ENCODE results near the gene ROBO4. TPM values are rescaled to one million over a fixed set of nuclear protein-coding genes. Genes with fewer than 3 reads are reported as not detected.

The ROBO4 gene
- total RNA-seq, 6 donors from 2014 or later, result 17.3 to 111 (median 50.2) TPM

- peaks cover 0 to 27% (median 16%) of the 10 kb centered on the region in 4 donors for H3K27me3 ChIP-seq
- no peaks in the 10 kb centered on the region for H3K9me3 ChIP-seq
- H3K4me1 ChIP-seq, result peaks cover 27 to 36% (median 29%) of the 10 kb centered on the region in 4 donors
- 29 to 30% methylated on average over 9 of the region's 9 CpGs for WGBS, 2 donors
- no peaks in the 10 kb centered on the region for H3K36me3 ChIP-seq
- ATAC-seq (ENCODE audit: low FRiP score in 2 of 2), result no peak
- no peak overlapping the region for H3K27ac ChIP-seq
- TF ChIP-seq POLR2AphosphoS5 (IDR thresholded peaks at IDR 0.05) (no peak), POLR2A (IDR thresholded peaks at IDR 0.05) (no peak), EP300 (IDR thresholded peaks at IDR 0.05) (no peak)
- no peak for DNase-seq
- no peak overlapping the region for H3K4me3 ChIP-seq
Measured at GRCh38 chr11:124872741-124873140, 24.9 kb downstream of the ROBO4 start.

- TF ChIP-seq POLR2A (IDR thresholded peaks at IDR 0.05) (no peak), CTCF (IDR thresholded peaks at IDR 0.05) (no peak), POLR2AphosphoS5 (IDR thresholded peaks at IDR 0.05) (no peak), EP300 (IDR thresholded peaks at IDR 0.05) (no peak)
- no peak overlapping the region for H3K27ac ChIP-seq
- H3K4me1 ChIP-seq, result peaks cover 26 to 37% (median 30%) of the 10 kb centered on the region in 4 donors
- no peak overlapping the region for H3K4me3 ChIP-seq
- no peak for ATAC-seq (ENCODE audit: low FRiP score in 2 of 2)
- H3K9me3 ChIP-seq, result no peaks in the 10 kb centered on the region
- H3K36me3 ChIP-seq, result no peaks in the 10 kb centered on the region
- no peak for DNase-seq
- WGBS, 2 donors, result 39 to 67% methylated on average over 8 of the region's 8 CpGs
- H3K27me3 ChIP-seq, result peaks cover 0 to 29% (median 16%) of the 10 kb centered on the region in 4 donors
Measured at GRCh38 chr11:124872280-124872679, 25.4 kb downstream of the ROBO4 start.

- DNase-seq (no peak), ATAC-seq (ENCODE audit: low FRiP score in 2 of 2) (no peak)
- Histone ChIP-seq H3K4me3 (no peak overlapping the region), H3K9me3 (no peaks in the 10 kb centered on the region), H3K27me3 (peaks cover 2 to 48% (median 31%) of the 10 kb centered on the region in 4 donors), H3K27ac (no peak overlapping the region), H3K36me3 (no peaks in the 10 kb centered on the region), H3K4me1 (peaks cover 31 to 39% (median 34%) of the 10 kb centered on the region in 4 donors)
- TF ChIP-seq POLR2AphosphoS5 (IDR thresholded peaks at IDR 0.05), result no peak
- TF ChIP-seq CTCF (IDR thresholded peaks at IDR 0.05), result no peak
- no peak for TF ChIP-seq EP300 (IDR thresholded peaks at IDR 0.05)
- no peak for TF ChIP-seq POLR2A (IDR thresholded peaks at IDR 0.05)
- WGBS, 2 donors, result 54 to 69% methylated on average over 7 of the region's 7 CpGs
Measured at GRCh38 chr11:124870430-124870829, 27.2 kb downstream of the ROBO4 start.

GRCh38 chr11:124869856-124870387, 27.7 kb downstream of the ROBO4 start:
- DNase-seq (no peak), ATAC-seq (ENCODE audit: low FRiP score in 2 of 2) (no peak)
- TF ChIP-seq CTCF (IDR thresholded peaks at IDR 0.05), result no peak
- TF ChIP-seq POLR2AphosphoS5 (IDR thresholded peaks at IDR 0.05), result no peak
- no peak for TF ChIP-seq POLR2A (IDR thresholded peaks at IDR 0.05)
- TF ChIP-seq EP300 (IDR thresholded peaks at IDR 0.05), result no peak

GRCh38 chr11:124869331-124869730, 28.3 kb downstream of the ROBO4 start:
- no peak for DNase-seq
- H3K4me3 ChIP-seq, result peak overlapping the region in 1 of 4 donors; percentile 8
- TF ChIP-seq POLR2A (IDR thresholded peaks at IDR 0.05) (no peak), CTCF (IDR thresholded peaks at IDR 0.05) (no peak), POLR2AphosphoS5 (IDR thresholded peaks at IDR 0.05) (no peak), EP300 (IDR thresholded peaks at IDR 0.05) (no peak)
- peaks cover 2 to 57% (median 39%) of the 10 kb centered on the region in 4 donors for H3K27me3 ChIP-seq
- no peaks in the 10 kb centered on the region for H3K9me3 ChIP-seq
- whole genome bisulfite sequencing, 2 donors, result 3 to 5% methylated on average over 16 of the region's 16 CpGs
- no peak overlapping the region for H3K27ac ChIP-seq
- no peaks in the 10 kb centered on the region for H3K36me3 ChIP-seq
- ATAC-seq (ENCODE audit: low FRiP score in 2 of 2), result no peak
- peaks cover 39 to 50% (median 42%) of the 10 kb centered on the region in 4 donors for H3K4me1 ChIP-seq

More at GRCh38 chr11:124869856-124870387, 27.7 kb downstream of the ROBO4 start:
- Histone ChIP-seq H3K4me1 (peaks cover 36 to 44% (median 39%) of the 10 kb centered on the region in 4 donors), H3K9me3 (no peaks in the 10 kb centered on the region), H3K27ac (no peak overlapping the region), H3K4me3 (no peak overlapping the region), H3K27me3 (peaks cover 2 to 53% (median 36%) of the 10 kb centered on the region in 4 donors), H3K36me3 (no peaks in the 10 kb centered on the region)
- 59 to 70% methylated on average over 14 of the region's 14 CpGs for WGBS, 2 donors

Measured in upper lobe of left lung (tissue), 6 donors.